Pancreas (tissue), 10 donors: ENCODE results near the gene GALNT16. TPM values are rescaled to one million over a fixed set of nuclear protein-coding genes. Genes with fewer than 3 reads are reported as not detected.

ENCODE experiments used
- ATAC-seq, 4 donors: fragments of 200-7000 bp; cut with Tn5 transposase; one replicate each; pipeline versions ENCODE4 v1.8.0 to v1.9.1; 2020; ENCODE audit warnings: mild to moderate bottlenecking in 4 of 4, moderate library complexity in 4 of 4
- DNase-seq, 6 donors: peaks; one replicate each; pipeline ENCODE4 v3.0.0-alpha.2; 2020
- FAIRE-seq: peaks from 2 replicates; lab custom pipeline; 2012; peaks lifted over from hg19 to GRCh38; lab: Jason Lieb, UNC
- H3K27ac ChIP-seq, 4 donors: fragments of 200-600 bp; sonication (generic); 1 replicate in 3 of 4; 2 replicates in 1 of 4; pipeline versions ENCODE4 v1.5.0 to v1.8.0; 2020
- H3K27me3 ChIP-seq, 4 donors: fragments of 200-600 bp; one replicate each; pipeline ENCODE4 v1.8.0; 2021
- H3K36me3 ChIP-seq, 3 donors: fragments of 200-600 bp; sonication (generic) in 1 of 3; one replicate each; pipeline versions ENCODE4 v1.5.0 to v1.8.0; 2020 to 2021
- H3K4me1 ChIP-seq, 3 donors: fragments of 200-600 bp; one replicate each; pipeline ENCODE4 v1.8.0; 2021
- H3K4me3 ChIP-seq, 4 donors: fragments of 200-600 bp; sonication (generic) in 2 of 4; one replicate each; pipeline versions ENCODE4 v1.5.0 to v1.8.0; 2020 to 2021
- H3K9me3 ChIP-seq, 4 donors: fragments of 200-600 bp; one replicate each; pipeline ENCODE4 v1.8.0; 2021
- CTCF ChIP-seq, 4 donors: fragments of 200-600 bp; sonication (generic) in 3 of 4; IDR thresholded peaks; one replicate each; pipeline versions ENCODE4 v1.5.0 to v1.8.0; 2021; ENCODE audit warnings: antibody characterized with exemption in 4 of 4
- WGBS, 2 donors: extraction: QIAGEN DNeasy Blood & Tissue Kit; methylation state at CpG; one replicate each; pipeline ENCODE4 v1.1.7; 2013; 5-methylcytosine and 5-hydroxymethylcytosine counted together
- intact Hi-C, 3 donors: fragments of 100-400 bp; cut with DNase I; formaldehyde crosslinking; loops; one replicate each; pipeline versions ENCODE4 v1.11.1 to v1.14.2; 2022
- polyA plus RNA-seq, 2 donors: library from polyadenylated mRNA; stranded (reverse); fragments of 200-250 nt; gene quantifications; one replicate each; pipeline ENCODE4 v1.2.3, GENCODE V29; 2013
- total RNA-seq, 6 donors: library from RNA; stranded (reverse); fragmentation: NEBNext Ultra II Directional in 4 of 6; extraction: Animal tissue kit (Norgen Biotek cat#: 25700) in 4 of 6; gene quantifications; one replicate each; pipeline versions ENCODE4 v1.2.1 to v1.2.4, GENCODE V29; 2021 to 2023
- donor health status: healthy with polysubstance abuse.
- donor health status: DM: no; HTN: no; CAD: no; lungs with moderate emphysema.
- donor health status: DM: no; HTN: no; CAD: no.
- donor health status: control.
- donor health status: control.
- donor health status: Bipolar disorder and iron deficiency.
- donor health status: DM: yes; HTN: yes; CAD: no.
- donor health status: DM: no; HTN: no; CAD: no.
- donor health status: DM: no; HTN: no; CAD: no.
- donor health status: DM: yes; HTN: yes; CAD: no.

Gene GALNT16
- total and polyA plus RNA-seq, 8 donors: 0.93 to 3.2 (median 1.9) TPM

- ATAC-seq (peak; percentile 41 to 71 (median 45)), DNase-seq (no peak), FAIRE-seq (no peak)
- intact Hi-C loops: no loop called here
- Histone ChIP-seq H3K27ac (peak overlapping the region in 2 of 4 donors; percentile 27 to 33), H3K9me3 (no peaks in the 10 kb centered on the region), H3K4me3 (no peak overlapping the region), H3K27me3 (no peaks in the 10 kb centered on the region), H3K4me1 (peaks cover 0 to 6% (median 0%) of the 10 kb centered on the region in 3 donors), H3K36me3 (peaks cover 0 to 10% (median 0%) of the 10 kb centered on the region in 3 donors)
- WGBS, 2 donors: 80 to 87% methylated on average over 2 of the region's 2 CpGs
- no peak for TF ChIP-seq CTCF (IDR thresholded peaks at IDR 0.05)
Observed at GRCh38 chr14:69226736-69227135, 33.2 kb upstream of the GALNT16 start.

GRCh38 chr14:69231486-69231885 lies 28.5 kb upstream of the GALNT16 start:
- Histone ChIP-seq H3K36me3 (peaks cover 0 to 27% (median 8%) of the 10 kb centered on the region in 3 donors), H3K4me1 (no peaks in the 10 kb centered on the region), H3K27ac (no peak overlapping the region), H3K27me3 (no peaks in the 10 kb centered on the region), H3K4me3 (no peak overlapping the region), H3K9me3 (no peaks in the 10 kb centered on the region)
- TF ChIP-seq CTCF (IDR thresholded peaks at IDR 0.05): no peak
- intact Hi-C loops: no loop called here
- ATAC-seq (peak in 3 of 4 donors; percentile 69 to 84 (median 73)), DNase-seq (no peak), FAIRE-seq (no peak)
- WGBS, 2 donors: 43 to 45% methylated on average over 2 of the region's 2 CpGs

GRCh38 chr14:69232388-69232787 lies 27.6 kb upstream of the GALNT16 start:
- Histone ChIP-seq H3K4me1 (no peaks in the 10 kb centered on the region), H3K9me3 (no peaks in the 10 kb centered on the region), H3K27ac (no peak overlapping the region), H3K36me3 (peaks cover 0 to 36% (median 8%) of the 10 kb centered on the region in 3 donors), H3K4me3 (no peak overlapping the region), H3K27me3 (no peaks in the 10 kb centered on the region)
- 92 to 95% methylated on average over 3 of the region's 3 CpGs for WGBS, 2 donors
- no peak for ATAC-seq
- TF ChIP-seq CTCF (IDR thresholded peaks at IDR 0.05): no peak
- no peak for FAIRE-seq
- no peak for DNase-seq
- intact Hi-C loops: no loop called here

GRCh38 chr14:69234106-69234505 lies 25.9 kb upstream of the GALNT16 start:
- H3K36me3 ChIP-seq: peaks cover 0 to 53% (median 15%) of the 10 kb centered on the region in 3 donors
- ATAC-seq: no peak
- no peak overlapping the region for H3K27ac ChIP-seq
- no peak overlapping the region for H3K4me3 ChIP-seq
- no peaks in the 10 kb centered on the region for H3K27me3 ChIP-seq
- no peak for TF ChIP-seq CTCF (IDR thresholded peaks at IDR 0.05)
- no peak for DNase-seq
- FAIRE-seq: no peak
- no peaks in the 10 kb centered on the region for H3K9me3 ChIP-seq
- intact Hi-C loops: no loop called here
- H3K4me1 ChIP-seq: no peaks in the 10 kb centered on the region

GRCh38 chr14:69235708-69236107 lies 24.2 kb upstream of the GALNT16 start:
- DNase-seq (no peak), FAIRE-seq (no peak), ATAC-seq (no peak)
- no peaks in the 10 kb centered on the region for H3K27me3 ChIP-seq
- H3K4me3 ChIP-seq: no peak overlapping the region
- no peaks in the 10 kb centered on the region for H3K4me1 ChIP-seq
- no peaks in the 10 kb centered on the region for H3K9me3 ChIP-seq
- H3K36me3 ChIP-seq: peaks cover 0 to 66% (median 15%) of the 10 kb centered on the region in 3 donors
- H3K27ac ChIP-seq: no peak overlapping the region
- 90 to 95% methylated on average over 1 of the region's 1 CpG for WGBS, 2 donors
- TF ChIP-seq CTCF (IDR thresholded peaks at IDR 0.05): no peak
- intact Hi-C loops: no loop called here
